HepG2 (cell line): Measurements from ENCODE around the gene ZNF343. TPM values are rescaled to one million over a fixed set of nuclear protein-coding genes. Genes with fewer than 3 reads are reported as not detected.
A peak's percentile ranks its signal among the peaks of the same experiment; 100 is the strongest.

ENCODE experiments used
- AKAP8 ChIP-seq: sonication (generic); formaldehyde crosslinking; IDR thresholded peaks from 2 replicates; pipeline ENCODE4 v1.5.1; 2020; ENCODE audit warnings: mild to moderate bottlenecking, missing genetic modification reagents
- ARHGAP35 ChIP-seq: sonication (generic); formaldehyde crosslinking; IDR thresholded peaks from 2 replicates; pipeline ENCODE4 v1.9.0; 2022; ENCODE audit warnings: mild to moderate bottlenecking, inconsistent platforms, moderate library complexity, missing genetic modification reagents, borderline replicate concordance
- ERF ChIP-seq: IDR thresholded peaks from 2 replicates; pipeline ENCODE4 v1.6.1; 2018; ENCODE audit warnings: missing biosample characterization, missing genetic modification reagents
- FOXO1 ChIP-seq: sonication (generic); formaldehyde crosslinking; IDR thresholded peaks from 2 replicates; pipeline ENCODE4 v1.4.0; 2020; ENCODE audit warnings: missing genetic modification reagents
- KAT2B ChIP-seq: fragments of 150-350 bp; IDR thresholded peaks from 2 replicates; pipeline ENCODE4 v1.6.1; 2014; ENCODE audit warnings: low read depth, low read length, borderline replicate concordance
- MAFK ChIP-seq, 2 experiments: IDR thresholded peaks in 1 of 2; conservative IDR thresholded peaks in 1 of 2; 2 replicates each; pipeline ENCODE4 v1.6.1; 2011; ENCODE audit warnings: improper control_type of control experiment in 2 of 2, low read length in 2 of 2
- MEIS1 ChIP-seq: sonication (generic); formaldehyde crosslinking; IDR thresholded peaks from 2 replicates; pipeline ENCODE4 v1.9.0; 2021; ENCODE audit warnings: mild to moderate bottlenecking, missing genetic modification reagents, moderate library complexity, borderline replicate concordance
- PAWR ChIP-seq: sonication (generic); formaldehyde crosslinking; IDR thresholded peaks from 2 replicates; pipeline ENCODE4 v1.4.0; 2020; ENCODE audit warnings: missing genetic modification reagents, mild to moderate bottlenecking, borderline replicate concordance
- PITX1 ChIP-seq: sonication (generic); formaldehyde crosslinking; IDR thresholded peaks from 2 replicates; pipeline ENCODE4 v1.5.1; 2020; ENCODE audit warnings: mild to moderate bottlenecking, missing genetic modification reagents
- REPIN1 ChIP-seq: sonication (generic); formaldehyde crosslinking; IDR thresholded peaks from 2 replicates; pipeline ENCODE4 v1.8.0; 2022; ENCODE audit warnings: missing genetic modification reagents, low read depth, mild to moderate bottlenecking, borderline replicate concordance
- REXO4 ChIP-seq: sonication (generic); formaldehyde crosslinking; IDR thresholded peaks from 2 replicates; pipeline ENCODE4 v1.8.0; 2022; ENCODE audit warnings: missing genetic modification reagents, mild to moderate bottlenecking, borderline replicate concordance
- SCMH1 ChIP-seq: sonication (generic); formaldehyde crosslinking; IDR thresholded peaks from 2 replicates; pipeline ENCODE4 v1.9.0; 2021; ENCODE audit warnings: missing genetic modification reagents, mild to moderate bottlenecking, borderline replicate concordance
- TBL1XR1 ChIP-seq: fragments of 150-350 bp; IDR thresholded peaks from 2 replicates; pipeline ENCODE4 v1.6.1; 2014; ENCODE audit warnings: borderline replicate concordance, low read length; ENCODE audit not compliant: partially characterized antibody
- ZMYM2 ChIP-seq: sonication (generic); formaldehyde crosslinking; IDR thresholded peaks from 2 replicates; pipeline ENCODE4 v1.8.0; 2022; ENCODE audit warnings: mild to moderate bottlenecking, missing genetic modification reagents
- ZNF10 ChIP-seq: sonication (generic); formaldehyde crosslinking; IDR thresholded peaks from 2 replicates; pipeline ENCODE4 v1.4.0; 2020; ENCODE audit warnings: mild to moderate bottlenecking, low read depth, missing genetic modification reagents, borderline replicate concordance
- ZNF124 ChIP-seq: sonication (generic); formaldehyde crosslinking; IDR thresholded peaks from 2 replicates; pipeline ENCODE4 v1.4.0; 2020; ENCODE audit warnings: missing genetic modification reagents
- ZNF224 ChIP-seq: sonication (generic); formaldehyde crosslinking; IDR thresholded peaks from 2 replicates; pipeline ENCODE4 v1.5.0; 2020; ENCODE audit warnings: mild to moderate bottlenecking, missing genetic modification reagents
- ZNF510 ChIP-seq: sonication (generic); formaldehyde crosslinking; IDR thresholded peaks from 2 replicates; pipeline ENCODE4 v1.4.0; 2020; ENCODE audit warnings: low read depth, mild to moderate bottlenecking, missing genetic modification reagents
- ZNF616 ChIP-seq: sonication (generic); formaldehyde crosslinking; IDR thresholded peaks from 2 replicates; pipeline ENCODE4 v1.5.0; 2020; ENCODE audit warnings: low read depth, mild to moderate bottlenecking, missing genetic modification reagents
- ZNF773 ChIP-seq: sonication (generic); formaldehyde crosslinking; IDR thresholded peaks from 2 replicates; pipeline ENCODE4 v1.4.0; 2020; ENCODE audit warnings: missing genetic modification reagents, borderline replicate concordance
- polyA plus RNA-seq, 8 experiments: library from polyadenylated mRNA; depleted of rRNA in 3 of 8; stranded (reverse) in 7 of 8; unstranded in 1 of 8; fragments of >200 nt; fragmentation: Illumina TruSeq in 4 of 8; extraction: Trizol in 4 of 8; gene quantifications; 2 replicates each; pipeline versions ENCODE4 v1.2.1 to v1.2.3, GENCODE V29; 2011 to 2016; ENCODE audit warnings: low read depth in 4 of 8, missing spikeins in 1 of 8, mixed read lengths in 1 of 8; ENCODE audit not compliant: insufficient read depth in 1 of 8
- total RNA-seq, 5 experiments: library from RNA; depleted of rRNA; stranded (reverse); fragments of >200 nt; fragmentation: Illumina TruSeq; extraction: Trizol; gene quantifications; 2 replicates each; pipeline ENCODE4 v1.2.3, GENCODE V29; 2016; ENCODE audit warnings: low read depth in 1 of 5
- TF ChIP-seq, protein P1 (sequence below): sonication (generic); formaldehyde crosslinking; IDR thresholded peaks from 2 replicates; pipeline ENCODE4 v1.8.0; 2022; ENCODE audit warnings: mild to moderate bottlenecking, missing genetic modification reagents
- TF ChIP-seq, protein P2 (sequence below): sonication (generic); formaldehyde crosslinking; IDR thresholded peaks from 2 replicates; pipeline ENCODE4 v1.4.0; 2020; ENCODE audit warnings: missing genetic modification reagents, borderline replicate concordance
- TF ChIP-seq, protein P3 (sequence below): sonication (generic); formaldehyde crosslinking; IDR thresholded peaks from 2 replicates; pipeline ENCODE4 v1.8.1; 2023; ENCODE audit warnings: missing genetic modification reagents, mild to moderate bottlenecking, borderline replicate concordance

The ZNF343 gene
- total and polyA plus RNA-seq, 2 of the 13 experiments (the other 11 are each of a cell fraction or from before 2014, with no cell fraction given) = 16.4 to 22.1 TPM

DNA sequence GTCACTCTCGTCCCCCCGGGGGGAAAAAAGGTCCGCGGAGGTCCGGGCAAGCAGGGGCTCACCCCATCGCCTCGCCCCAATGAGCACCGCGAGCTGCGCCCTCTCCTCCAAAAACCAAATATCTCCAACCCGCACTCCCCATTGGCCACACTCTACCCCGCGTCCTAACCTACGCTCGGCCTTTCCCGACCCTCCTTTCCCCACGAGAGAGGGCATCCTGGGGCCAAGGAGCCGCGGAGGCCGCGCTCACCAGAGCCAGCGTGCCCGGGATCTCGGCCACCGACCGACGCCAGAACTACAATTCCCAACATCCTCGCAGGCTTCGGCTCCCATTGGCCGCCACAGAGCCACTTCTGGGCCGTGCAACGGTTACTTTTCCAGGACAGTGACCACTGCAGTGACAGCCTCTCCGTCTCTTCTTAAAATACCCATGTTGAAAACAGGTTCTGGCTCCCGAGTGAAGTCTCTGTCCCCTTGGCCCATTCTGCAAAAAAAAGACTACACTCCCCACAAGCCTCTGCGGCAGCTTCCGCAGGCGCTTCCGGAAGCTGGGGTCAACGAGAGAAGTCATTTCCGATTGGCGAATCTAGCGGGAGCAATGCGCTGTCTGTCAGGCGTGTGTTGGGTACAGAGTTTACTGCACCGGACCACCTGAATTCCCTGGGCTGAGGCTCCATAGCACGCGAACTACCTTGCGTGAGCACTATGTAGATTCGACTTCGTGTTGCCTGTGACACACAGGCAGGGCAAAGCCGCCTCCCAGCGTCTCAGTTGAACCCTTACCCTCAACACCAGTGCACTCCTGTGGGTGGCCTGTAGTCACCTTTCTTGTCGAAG is at the start of gene ZNF343 (continued):
- TF ChIP-seq, protein P1, sequence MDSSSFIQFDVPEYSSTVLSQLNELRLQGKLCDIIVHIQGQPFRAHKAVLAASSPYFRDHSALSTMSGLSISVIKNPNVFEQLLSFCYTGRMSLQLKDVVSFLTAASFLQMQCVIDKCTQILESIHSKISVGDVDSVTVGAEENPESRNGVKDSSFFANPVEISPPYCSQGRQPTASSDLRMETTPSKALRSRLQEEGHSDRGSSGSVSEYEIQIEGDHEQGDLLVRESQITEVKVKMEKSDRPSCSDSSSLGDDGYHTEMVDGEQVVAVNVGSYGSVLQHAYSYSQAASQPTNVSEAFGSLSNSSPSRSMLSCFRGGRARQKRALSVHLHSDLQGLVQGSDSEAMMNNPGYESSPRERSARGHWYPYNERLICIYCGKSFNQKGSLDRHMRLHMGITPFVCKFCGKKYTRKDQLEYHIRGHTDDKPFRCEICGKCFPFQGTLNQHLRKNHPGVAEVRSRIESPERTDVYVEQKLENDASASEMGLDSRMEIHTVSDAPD (CRISPR knock-in tag) = peak; percentile 76; the same call in 1 of the 2 replicates
- no peak for TF ChIP-seq ZNF10 (CRISPR knock-in tag)
- TF ChIP-seq, protein P2, sequence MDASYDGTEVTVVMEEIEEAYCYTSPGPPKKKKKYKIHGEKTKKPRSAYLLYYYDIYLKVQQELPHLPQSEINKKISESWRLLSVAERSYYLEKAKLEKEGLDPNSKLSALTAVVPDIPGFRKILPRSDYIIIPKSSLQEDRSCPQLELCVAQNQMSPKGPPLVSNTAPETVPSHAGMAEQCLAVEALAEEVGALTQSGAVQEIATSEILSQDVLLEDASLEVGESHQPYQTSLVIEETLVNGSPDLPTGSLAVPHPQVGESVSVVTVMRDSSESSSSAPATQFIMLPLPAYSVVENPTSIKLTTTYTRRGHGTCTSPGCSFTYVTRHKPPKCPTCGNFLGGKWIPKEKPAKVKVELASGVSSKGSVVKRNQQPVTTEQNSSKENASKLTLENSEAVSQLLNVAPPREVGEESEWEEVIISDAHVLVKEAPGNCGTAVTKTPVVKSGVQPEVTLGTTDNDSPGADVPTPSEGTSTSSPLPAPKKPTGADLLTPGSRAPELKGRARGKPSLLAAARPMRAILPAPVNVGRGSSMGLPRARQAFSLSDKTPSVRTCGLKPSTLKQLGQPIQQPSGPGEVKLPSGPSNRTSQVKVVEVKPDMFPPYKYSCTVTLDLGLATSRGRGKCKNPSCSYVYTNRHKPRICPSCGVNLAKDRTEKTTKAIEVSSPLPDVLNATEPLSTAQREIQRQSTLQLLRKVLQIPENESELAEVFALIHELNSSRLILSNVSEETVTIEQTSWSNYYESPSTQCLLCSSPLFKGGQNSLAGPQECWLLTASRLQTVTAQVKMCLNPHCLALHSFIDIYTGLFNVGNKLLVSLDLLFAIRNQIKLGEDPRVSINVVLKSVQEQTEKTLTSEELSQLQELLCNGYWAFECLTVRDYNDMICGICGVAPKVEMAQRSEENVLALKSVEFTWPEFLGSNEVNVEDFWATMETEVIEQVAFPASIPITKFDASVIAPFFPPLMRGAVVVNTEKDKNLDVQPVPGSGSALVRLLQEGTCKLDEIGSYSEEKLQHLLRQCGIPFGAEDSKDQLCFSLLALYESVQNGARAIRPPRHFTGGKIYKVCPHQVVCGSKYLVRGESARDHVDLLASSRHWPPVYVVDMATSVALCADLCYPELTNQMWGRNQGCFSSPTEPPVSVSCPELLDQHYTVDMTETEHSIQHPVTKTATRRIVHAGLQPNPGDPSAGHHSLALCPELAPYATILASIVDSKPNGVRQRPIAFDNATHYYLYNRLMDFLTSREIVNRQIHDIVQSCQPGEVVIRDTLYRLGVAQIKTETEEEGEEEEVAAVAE (CRISPR knock-in tag) = peak; percentile 97
- TF ChIP-seq PAWR = no peak
- TF ChIP-seq ZNF510 (CRISPR knock-in tag) = peak; percentile 61; the same call in 1 of the 2 replicates
- TF ChIP-seq, protein P3, sequence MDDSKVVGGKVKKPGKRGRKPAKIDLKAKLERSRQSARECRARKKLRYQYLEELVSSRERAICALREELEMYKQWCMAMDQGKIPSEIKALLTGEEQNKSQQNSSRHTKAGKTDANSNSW (CRISPR knock-in tag) = no peak; the same call in 1 of the 2 replicates
- TF ChIP-seq ARHGAP35 (CRISPR knock-in tag) = peak; percentile 53; the same call in 1 of the 2 replicates
- peak; percentile 42; the same call in 1 of the 2 replicates for TF ChIP-seq MEIS1 (CRISPR knock-in tag)
- peak; percentile 79 for TF ChIP-seq TBL1XR1
- TF ChIP-seq FOXO1 (CRISPR knock-in tag) = peak; percentile 70; the same call in 1 of the 2 replicates
- no peak for TF ChIP-seq MAFK (conservative IDR thresholded peaks at IDR 0.05 in 1 of 2, IDR thresholded peaks at IDR 0.05 in 1 of 2; ENCODE audit: low read length in 2 of 2)
- TF ChIP-seq KAT2B = 0 out of 2 replicates have a peak, but pooled peaks have one; percentile 12
- TF ChIP-seq ERF (CRISPR knock-in tag) = peak; percentile 47; the same call in 1 of the 2 replicates
- peak; percentile 79; the same call in 1 of the 2 replicates for TF ChIP-seq ZNF773 (CRISPR knock-in tag)
- TF ChIP-seq AKAP8 = no peak
- TF ChIP-seq REPIN1 = peak; percentile 65; the same call in 1 of the 2 replicates
- TF ChIP-seq ZNF616 (CRISPR knock-in tag) = peak; percentile 91
- peak; percentile 84 for TF ChIP-seq PITX1
- peak; percentile 68; the same call in 1 of the 2 replicates for TF ChIP-seq ZMYM2 (CRISPR knock-in tag)
- peak; percentile 49; the same call in 1 of the 2 replicates for TF ChIP-seq ZNF224
- peak; percentile 86 for TF ChIP-seq ZNF124 (CRISPR knock-in tag)
- no peak for TF ChIP-seq SCMH1 (CRISPR knock-in tag)
- TF ChIP-seq REXO4 (CRISPR knock-in tag) = no peak
